Neuronal stem cell (in vitro differentiated cells): ENCODE data around the gene GTF3C1.
"Not testable (repeated sequence)": the region's sequence is repeated elsewhere in the genome, so short reads cannot be mapped to it uniquely, and the experiment has no call there.

ENCODE experiments used
- DNase-seq: peaks from one replicate; pipeline ENCODE4 v3.0.0-alpha.2; 2013; ENCODE audit warnings: low spot score
- H2AFZ ChIP-seq: one replicate; pipeline ENCODE4 v1.6.1; 2013; ENCODE audit warnings: mild to moderate bottlenecking, low read length, inconsistent platforms
- H2AK5ac ChIP-seq: 2 replicates; pipeline ENCODE4 v1.6.1; 2013; ENCODE audit warnings: low read depth, mild to moderate bottlenecking, inconsistent platforms, low read length, moderate library complexity, mixed read lengths
- H2BK120ac ChIP-seq: 2 replicates; pipeline ENCODE4 v1.6.1; 2013; ENCODE audit warnings: low read depth, mild to moderate bottlenecking, inconsistent platforms, low read length, moderate library complexity, mixed read lengths
- H2BK12ac ChIP-seq: one replicate; pipeline ENCODE4 v1.6.1; 2013; ENCODE audit warnings: low read length, inconsistent platforms
- H2BK15ac ChIP-seq: 2 replicates; pipeline ENCODE4 v1.6.1; 2013; ENCODE audit warnings: mild to moderate bottlenecking, low read length, inconsistent platforms, mixed read lengths
- H2BK5ac ChIP-seq: one replicate; pipeline ENCODE4 v1.6.1; 2013; ENCODE audit warnings: inconsistent platforms, mild to moderate bottlenecking, low read length, moderate library complexity
- H3K14ac ChIP-seq: one replicate; pipeline ENCODE4 v1.6.1; 2013; ENCODE audit warnings: low read length, inconsistent platforms
- H3K18ac ChIP-seq: 2 replicates; pipeline ENCODE4 v1.6.1; 2013; ENCODE audit warnings: low read length, inconsistent platforms
- H3K23ac ChIP-seq: 2 replicates; pipeline ENCODE4 v1.6.1; 2013; ENCODE audit warnings: low read depth, mild to moderate bottlenecking, mixed read lengths, low read length, inconsistent platforms; ENCODE audit not compliant: poor library complexity
- H3K27ac ChIP-seq: replicated peaks from 3 replicates; pipeline ENCODE4 v1.5.1; 2013; ENCODE audit warnings: low read length, inconsistent platforms
- H3K27me3 ChIP-seq, 3 experiments: 2 replicates each; pipeline ENCODE4 v1.6.1; 2013; ENCODE audit warnings: low read length in 3 of 3, mild to moderate bottlenecking in 2 of 3, inconsistent platforms in 1 of 3, low read depth in 1 of 3, mixed read lengths in 1 of 3, moderate library complexity in 1 of 3; ENCODE audit not compliant: control insufficient read depth in 3 of 3, insufficient read depth in 3 of 3
- H3K36me3 ChIP-seq, 2 donors: replicated peaks in 1 of 2; 2 replicates each; pipeline ENCODE4 v1.6.1; 2013; ENCODE audit warnings: low read length in 2 of 2; ENCODE audit not compliant: control insufficient read depth in 2 of 2, insufficient read depth in 2 of 2
- H3K4ac ChIP-seq: 2 replicates; pipeline ENCODE4 v1.6.1; 2013; ENCODE audit warnings: inconsistent platforms, mild to moderate bottlenecking, low read length, moderate library complexity
- H3K4me1 ChIP-seq, 2 donors: 1 replicate in 1 of 2; 2 replicates in 1 of 2; pipeline ENCODE4 v1.6.1; 2013; ENCODE audit warnings: low read length in 2 of 2, low read depth in 1 of 2; ENCODE audit not compliant: control insufficient read depth in 2 of 2, insufficient read depth in 1 of 2
- H3K4me2 ChIP-seq: one replicate; pipeline ENCODE4 v1.6.1; 2013; ENCODE audit warnings: mild to moderate bottlenecking, low read length, inconsistent platforms; ENCODE audit not compliant: insufficient read depth, poor library complexity, severe bottlenecking
- H3K4me3 ChIP-seq, 2 donors: 2 replicates each; pipeline ENCODE4 v1.5.1; 2013; ENCODE audit warnings: low read length in 2 of 2, mild to moderate bottlenecking in 2 of 2, inconsistent platforms in 1 of 2, moderate library complexity in 1 of 2
- H3K79me1 ChIP-seq: one replicate; pipeline ENCODE4 v1.6.1; 2013; ENCODE audit warnings: low read depth, mild to moderate bottlenecking, inconsistent platforms, low read length, moderate library complexity
- H3K9ac ChIP-seq: one replicate; pipeline ENCODE4 v1.6.1; 2013; ENCODE audit warnings: mild to moderate bottlenecking, low read depth, low read length, inconsistent platforms; ENCODE audit not compliant: poor library complexity
- H3K9me3 ChIP-seq, 2 donors: replicated peaks in 1 of 2; 2 replicates each; pipeline versions ENCODE3 to v1.6.1; 2013; ENCODE audit warnings: low read length in 2 of 2, mild to moderate bottlenecking in 2 of 2, inconsistent platforms in 1 of 2, low read depth in 1 of 2, mixed read lengths in 1 of 2, moderate library complexity in 1 of 2; ENCODE audit not compliant: control insufficient read depth in 2 of 2, insufficient read depth in 1 of 2
- H4K8ac ChIP-seq: one replicate; pipeline ENCODE4 v1.6.1; 2013; ENCODE audit warnings: low read depth, mild to moderate bottlenecking, inconsistent platforms, low read length, moderate library complexity
- H4K91ac ChIP-seq: one replicate; pipeline ENCODE4 v1.6.1; 2013; ENCODE audit warnings: low read length, low read depth, mild to moderate bottlenecking, inconsistent platforms; ENCODE audit not compliant: poor library complexity
- WGBS, 2 donors: extraction: QIAGEN DNeasy Blood & Tissue Kit; methylation state at CpG; one replicate each; pipeline ENCODE4 v1.1.7; 2013; ENCODE audit warnings: missing lambda C conversion rate in 2 of 2, mixed read lengths in 1 of 2; ENCODE audit not compliant: insufficient read length in 2 of 2, insufficient replicate concordance in 1 of 2; ENCODE audit errors: extremely low coverage in 2 of 2; 5-methylcytosine and 5-hydroxymethylcytosine counted together

GTF3C1 gene

DNA sequence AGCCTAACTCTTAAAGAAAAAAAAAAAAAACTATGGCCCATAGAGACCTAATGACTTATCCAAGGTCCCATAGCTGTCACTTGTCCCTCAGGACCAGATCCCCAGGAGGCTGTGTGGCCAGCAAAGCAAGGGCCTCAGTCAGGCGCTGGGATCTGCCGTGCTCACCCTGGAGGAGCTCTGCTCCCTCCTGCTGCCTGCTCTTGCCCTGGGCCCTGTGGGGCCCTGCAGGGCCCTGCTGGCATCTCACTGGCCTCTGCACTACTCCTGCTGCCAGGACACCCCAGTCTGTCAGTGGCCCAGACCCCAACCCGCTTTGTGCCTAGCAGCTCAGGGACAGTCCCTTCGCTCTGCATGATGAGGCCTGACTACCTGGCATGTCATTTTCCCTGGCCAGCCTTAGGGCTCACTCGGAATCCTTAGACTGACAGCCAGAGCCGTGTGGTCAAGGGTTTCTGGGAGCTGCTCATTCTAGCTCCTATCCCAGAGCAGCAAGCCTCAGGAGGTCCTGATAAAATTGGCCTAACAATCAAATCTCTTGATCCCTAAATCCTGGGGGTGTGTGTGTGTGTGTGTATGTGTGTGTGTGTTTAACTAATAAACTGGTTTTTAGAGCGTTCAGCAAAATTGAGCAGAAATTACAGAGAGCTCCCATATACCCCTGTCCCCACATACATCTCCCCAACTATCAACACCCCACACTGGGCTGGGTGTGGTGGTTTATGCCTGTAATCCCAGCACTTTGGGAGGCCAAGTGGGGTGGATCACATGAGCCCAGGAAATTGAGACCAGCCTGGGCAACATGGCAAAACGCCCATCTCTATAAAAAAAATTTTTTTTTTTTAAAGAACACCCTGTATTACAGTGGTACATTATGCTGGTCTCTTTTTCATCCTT, 22.0 kb upstream of the GTF3C1 start:
- no peak overlapping the region for H3K18ac ChIP-seq
- no peak overlapping the region for H4K8ac ChIP-seq
- no peak overlapping the region for H2BK120ac ChIP-seq
- no peak overlapping the region for H3K4ac ChIP-seq
- H3K9ac ChIP-seq = no peak overlapping the region
- no peak overlapping the region for H3K23ac ChIP-seq
- no peak for DNase-seq
- H4K91ac ChIP-seq = no peak overlapping the region
- no peak overlapping the region for H2BK12ac ChIP-seq
- H2BK5ac ChIP-seq = no peak overlapping the region
- H3K4me3 ChIP-seq = no peak overlapping the region
- H3K79me1 ChIP-seq = peaks cover 2% of the 10 kb centered on the region
- H3K9me3 ChIP-seq = no peaks in the 10 kb centered on the region
- no peak overlapping the region for H2AK5ac ChIP-seq
- peaks cover 0 to 6% of the 10 kb centered on the region in 2 donors for H3K36me3 ChIP-seq
- WGBS, 2 donors = no CpG with 5 or more reads among the region's 8 CpGs
- H3K4me1 ChIP-seq = peaks cover 0 to 18% of the 10 kb centered on the region in 2 donors
- H3K4me2 ChIP-seq = no peak overlapping the region
- no peak overlapping the region for H2BK15ac ChIP-seq
- no peak overlapping the region for H2AFZ ChIP-seq
- H3K14ac ChIP-seq = no peak overlapping the region
- H3K27me3 ChIP-seq = no peaks in the 10 kb centered on the region
- no peak overlapping the region for H3K27ac ChIP-seq

GRCh38 chr16:27570986-27571385, 21.3 kb upstream of the GTF3C1 start:
- H3K4ac ChIP-seq, H3K27ac ChIP-seq, H2BK12ac ChIP-seq, H3K14ac ChIP-seq, H3K79me1 ChIP-seq, H3K23ac ChIP-seq, H3K9ac ChIP-seq, H3K4me3 ChIP-seq, H3K4me2 ChIP-seq, H3K36me3 ChIP-seq, H3K18ac ChIP-seq, H2BK5ac ChIP-seq, H2AFZ ChIP-seq, H2BK15ac ChIP-seq, H3K27me3 ChIP-seq, H2AK5ac ChIP-seq, H4K8ac ChIP-seq, H2BK120ac ChIP-seq, DNase-seq, H3K9me3 ChIP-seq, H4K91ac ChIP-seq: not testable (repeated sequence)
- no CpG with 5 or more reads among the region's 8 CpGs for WGBS, 2 donors
- H3K4me1 ChIP-seq = peaks cover 0 to 16% of the 10 kb centered on the region in 2 donors

DNA sequence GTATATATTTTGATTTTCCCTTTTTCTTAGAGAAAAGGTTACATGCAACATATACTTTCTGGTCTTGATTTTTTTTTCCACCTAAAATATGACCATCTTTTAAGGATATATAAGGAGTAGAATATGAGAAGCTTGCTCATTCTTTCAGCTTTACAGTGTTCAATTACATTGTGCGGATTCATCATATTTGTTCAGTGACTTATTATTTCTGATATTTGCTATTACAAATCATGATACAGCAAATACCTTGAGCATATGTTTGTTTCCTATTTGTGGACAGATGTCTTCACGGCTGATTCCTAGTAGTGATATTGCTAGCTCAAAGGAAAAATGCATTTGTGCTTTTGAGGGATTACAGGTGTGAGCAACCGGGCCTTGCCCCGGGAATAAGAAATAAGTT, 18.4 kb upstream of the GTF3C1 start:
- no peak overlapping the region for H3K27ac ChIP-seq
- no CpG with 5 or more reads among the region's 4 CpGs for WGBS, 2 donors

GRCh38 chr16:27566417-27566816, 16.7 kb upstream of the GTF3C1 start:
- H2AFZ ChIP-seq = no peak overlapping the region
- no peaks in the 10 kb centered on the region for H3K9me3 ChIP-seq
- no peak for DNase-seq
- no peaks in the 10 kb centered on the region for H3K36me3 ChIP-seq
- WGBS, 2 donors = no CpG with 5 or more reads among the region's 6 CpGs
- H3K4me3 ChIP-seq = no peak overlapping the region
- H2BK120ac ChIP-seq = no peak overlapping the region
- H3K18ac ChIP-seq = no peak overlapping the region
- H3K9ac ChIP-seq = no peak overlapping the region
- H3K27me3 ChIP-seq = no peaks in the 10 kb centered on the region
- no peak overlapping the region for H3K27ac ChIP-seq
- no peak overlapping the region for H2BK12ac ChIP-seq
- H4K8ac ChIP-seq = no peak overlapping the region
- H3K23ac ChIP-seq = no peak overlapping the region
- no peak overlapping the region for H2AK5ac ChIP-seq
- no peak overlapping the region for H3K4ac ChIP-seq
- no peak overlapping the region for H3K4me2 ChIP-seq
- H3K79me1 ChIP-seq = no peaks in the 10 kb centered on the region
- no peak overlapping the region for H3K14ac ChIP-seq
- H4K91ac ChIP-seq = no peak overlapping the region
- H3K4me1 ChIP-seq = peaks cover 0 to under 1% of the 10 kb centered on the region in 2 donors
- no peak overlapping the region for H2BK15ac ChIP-seq
- no peak overlapping the region for H2BK5ac ChIP-seq

More for the DNA sequence above, 18.4 kb upstream of the GTF3C1 start:
- Histone ChIP-seq H3K18ac (no peak overlapping the region), H2BK120ac (no peak overlapping the region), H3K27me3 (no peaks in the 10 kb centered on the region), H3K4me1 (peaks cover 0 to 14% of the 10 kb centered on the region in 2 donors), H2AFZ (no peak overlapping the region), H3K4ac (no peak overlapping the region), H3K4me2 (no peak overlapping the region), H4K91ac (no peak overlapping the region), H2BK12ac (no peak overlapping the region), H2BK5ac (no peak overlapping the region), H3K23ac (no peak overlapping the region), H3K4me3 (no peak overlapping the region), H3K79me1 (peaks cover 2% of the 10 kb centered on the region), H2BK15ac (no peak overlapping the region), H3K36me3 (no peaks in the 10 kb centered on the region), H4K8ac (no peak overlapping the region), H3K9me3 (no peaks in the 10 kb centered on the region), H2AK5ac (no peak overlapping the region), H3K14ac (no peak overlapping the region), H3K9ac (no peak overlapping the region)
- DNase-seq = no peak
